ENCODE results near the gene PPP3CA.

GRCh38 chr4:100984901-100985300, 362.4 kb downstream of the PPP3CA start:
- TF ChIP-seq POLR2A (IDR thresholded peaks at IDR 0.05) (no peak), CTCF (IDR thresholded peaks at IDR 0.05) (no peak), POLR2AphosphoS5 (IDR thresholded peaks at IDR 0.05) (no peak)

Data from breast epithelium (tissue), 3 donors.